Forelimb muscle (tissue), 1 donor: ENCODE measurements around the gene OLIG1. TPM values are rescaled to one million over a fixed set of nuclear protein-coding genes. Genes with fewer than 3 reads are reported as not detected.

Experiments
- DNase-seq: peaks from one replicate; pipeline ENCODE4 v3.0.0-alpha.2; 2013; ENCODE audit warnings: low read depth
- polyA plus RNA-seq: library from polyadenylated mRNA; unstranded; fragments of 120-200 nt; gene quantifications from one replicate; pipeline ENCODE4 v1.2.1, GENCODE V29; 2013; ENCODE audit not compliant: insufficient read length

Gene OLIG1
- polyA plus RNA-seq, result 0.38 TPM

- no peak for DNase-seq
Observed at GRCh38 chr21:33069994-33070743, at the start of gene OLIG1. TSS of gene OLIG1 (plus strand) at chr21:33070141. CDS start at chr21:33070247, 106 bp downstream.

GRCh38 chr21:33020558-33021100 is 49.3 kb upstream of the OLIG1 start:
- no peak for DNase-seq

GRCh38 chr21:33021150-33021549 is 48.8 kb upstream of the OLIG1 start:
- DNase-seq, result no peak

DNA sequence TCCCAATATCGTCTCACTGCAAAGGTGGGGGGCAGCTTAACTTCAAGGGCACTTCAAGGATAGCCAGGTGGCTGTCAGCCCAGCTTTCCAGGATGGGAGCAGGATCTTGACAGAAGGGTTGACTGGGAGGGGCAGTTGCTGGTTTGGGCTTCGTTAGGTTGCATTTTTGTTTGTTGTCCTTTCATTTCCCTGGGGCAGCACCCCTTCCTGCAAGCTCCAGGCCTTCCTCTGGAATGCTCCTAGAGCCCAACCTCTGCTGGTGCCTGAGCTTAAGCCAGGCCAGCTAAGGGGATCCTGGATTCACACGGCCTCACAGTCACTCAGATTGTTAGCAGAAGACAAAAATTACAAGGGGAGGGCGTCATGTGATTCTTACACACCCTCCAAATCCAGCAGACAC is 48.3 kb upstream of the OLIG1 start:
- DNase-seq, result no peak

- DNase-seq, result no peak
Observed at GRCh38 chr21:33022489-33022827, 47.5 kb upstream of the OLIG1 start.

- no peak for DNase-seq
Observed at GRCh38 chr21:33022828-33023573, 46.9 kb upstream of the OLIG1 start.

- DNase-seq, result no peak
Observed at GRCh38 chr21:33023574-33024200, 46.3 kb upstream of the OLIG1 start.

- no peak for DNase-seq
Observed at GRCh38 chr21:33024201-33025103, 45.5 kb upstream of the OLIG1 start.

DNA sequence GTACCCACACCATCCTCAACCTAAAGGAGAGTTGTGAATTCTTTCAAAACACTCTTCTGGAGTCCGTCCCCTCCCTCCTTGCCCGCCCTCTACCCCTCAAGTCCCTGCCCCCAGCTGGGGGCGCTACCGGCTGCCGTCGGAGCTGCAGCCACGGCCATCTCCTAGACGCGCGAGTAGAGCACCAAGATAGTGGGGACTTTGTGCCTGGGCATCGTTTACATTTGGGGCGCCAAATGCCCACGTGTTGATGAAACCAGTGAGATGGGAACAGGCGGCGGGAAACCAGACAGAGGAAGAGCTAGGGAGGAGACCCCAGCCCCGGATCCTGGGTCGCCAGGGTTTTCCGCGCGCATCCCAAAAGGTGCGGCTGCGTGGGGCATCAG is 44.8 kb upstream of the OLIG1 start:
- no peak for DNase-seq

DNA sequence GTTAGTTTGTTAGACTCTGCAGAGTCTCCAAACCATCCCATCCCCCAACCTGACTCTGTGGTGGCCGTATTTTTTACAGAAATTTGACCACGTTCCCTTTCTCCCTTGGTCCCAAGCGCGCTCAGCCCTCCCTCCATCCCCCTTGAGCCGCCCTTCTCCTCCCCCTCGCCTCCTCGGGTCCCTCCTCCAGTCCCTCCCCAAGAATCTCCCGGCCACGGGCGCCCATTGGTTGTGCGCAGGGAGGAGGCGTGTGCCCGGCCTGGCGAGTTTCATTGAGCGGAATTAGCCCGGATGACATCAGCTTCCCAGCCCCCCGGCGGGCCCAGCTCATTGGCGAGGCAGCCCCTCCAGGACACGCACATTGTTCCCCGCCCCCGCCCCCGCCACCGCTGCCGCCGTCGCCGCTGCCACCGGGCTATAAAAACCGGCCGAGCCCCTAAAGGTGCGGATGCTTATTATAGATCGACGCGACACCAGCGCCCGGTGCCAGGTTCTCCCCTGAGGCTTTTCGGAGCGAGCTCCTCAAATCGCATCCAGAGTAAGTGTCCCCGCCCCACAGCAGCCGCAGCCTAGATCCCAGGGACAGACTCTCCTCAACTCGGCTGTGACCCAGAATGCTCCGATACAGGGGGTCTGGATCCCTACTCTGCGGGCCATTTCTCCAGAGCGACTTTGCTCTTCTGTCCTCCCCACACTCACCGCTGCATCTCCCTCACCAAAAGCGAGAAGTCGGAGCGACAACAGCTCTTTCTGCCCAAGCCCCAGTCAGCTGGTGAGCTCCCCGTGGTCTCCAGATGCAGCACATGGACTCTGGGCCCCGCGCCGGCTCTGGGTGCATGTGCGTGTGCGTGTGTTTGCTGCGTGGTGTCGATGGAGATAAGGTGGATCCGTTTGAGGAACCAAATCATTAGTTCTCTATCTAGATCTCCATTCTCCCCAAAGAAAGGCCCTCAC is 44.2 kb upstream of the OLIG1 start, which contains the start of gene OLIG2:
Gene OLIG2, plus strand, starts transcription at position 447 of the 954 bp plus-strand sequence. CDS start 928 bp downstream, outside the sequence.
- DNase-seq, result no peak

DNA sequence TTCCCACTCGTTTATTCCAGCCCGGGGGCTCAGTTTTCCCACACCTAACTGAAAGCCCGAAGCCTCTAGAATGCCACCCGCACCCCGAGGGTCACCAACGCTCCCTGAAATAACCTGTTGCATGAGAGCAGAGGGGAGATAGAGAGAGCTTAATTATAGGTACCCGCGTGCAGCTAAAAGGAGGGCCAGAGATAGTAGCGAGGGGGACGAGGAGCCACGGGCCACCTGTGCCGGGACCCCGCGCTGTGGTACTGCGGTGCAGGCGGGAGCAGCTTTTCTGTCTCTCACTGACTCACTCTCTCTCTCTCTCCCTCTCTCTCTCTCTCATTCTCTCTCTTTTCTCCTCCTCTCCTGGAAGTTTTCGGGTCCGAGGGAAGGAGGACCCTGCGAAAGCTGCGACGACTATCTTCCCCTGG is 43.5 kb upstream of the OLIG1 start:
- no peak for DNase-seq

GRCh38 chr21:33026878-33027400 is 43.0 kb upstream of the OLIG1 start:
- no peak for DNase-seq

DNA sequence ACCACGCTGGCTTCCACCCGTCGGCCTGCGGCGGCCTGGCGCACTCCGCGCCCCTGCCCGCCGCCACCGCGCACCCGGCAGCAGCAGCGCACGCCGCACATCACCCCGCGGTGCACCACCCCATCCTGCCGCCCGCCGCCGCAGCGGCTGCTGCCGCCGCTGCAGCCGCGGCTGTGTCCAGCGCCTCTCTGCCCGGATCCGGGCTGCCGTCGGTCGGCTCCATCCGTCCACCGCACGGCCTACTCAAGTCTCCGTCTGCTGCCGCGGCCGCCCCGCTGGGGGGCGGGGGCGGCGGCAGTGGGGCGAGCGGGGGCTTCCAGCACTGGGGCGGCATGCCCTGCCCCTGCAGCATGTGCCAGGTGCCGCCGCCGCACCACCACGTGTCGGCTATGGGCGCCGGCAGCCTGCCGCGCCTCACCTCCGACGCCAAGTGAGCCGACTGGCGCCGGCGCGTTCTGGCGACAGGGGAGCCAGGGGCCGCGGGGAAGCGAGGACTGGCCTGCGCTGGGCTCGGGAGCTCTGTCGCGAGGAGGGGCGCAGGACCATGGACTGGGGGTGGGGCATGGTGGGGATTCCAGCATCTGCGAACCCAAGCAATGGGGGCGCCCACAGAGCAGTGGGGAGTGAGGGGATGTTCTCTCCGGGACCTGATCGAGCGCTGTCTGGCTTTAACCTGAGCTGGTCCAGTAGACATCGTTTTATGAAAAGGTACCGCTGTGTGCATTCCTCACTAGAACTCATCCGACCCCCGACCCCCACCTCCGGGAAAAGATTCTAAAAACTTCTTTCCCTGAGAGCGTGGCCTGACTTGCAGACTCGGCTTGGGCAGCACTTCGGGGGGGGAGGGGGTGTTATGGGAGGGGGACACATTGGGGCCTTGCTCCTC is 42.3 kb upstream of the OLIG1 start:
- DNase-seq, result no peak

- DNase-seq, result no peak
Observed at GRCh38 chr21:33028287-33028670, 41.7 kb upstream of the OLIG1 start.

- DNase-seq, result no peak
Observed at GRCh38 chr21:33028773-33029384, 41.1 kb upstream of the OLIG1 start.

DNA sequence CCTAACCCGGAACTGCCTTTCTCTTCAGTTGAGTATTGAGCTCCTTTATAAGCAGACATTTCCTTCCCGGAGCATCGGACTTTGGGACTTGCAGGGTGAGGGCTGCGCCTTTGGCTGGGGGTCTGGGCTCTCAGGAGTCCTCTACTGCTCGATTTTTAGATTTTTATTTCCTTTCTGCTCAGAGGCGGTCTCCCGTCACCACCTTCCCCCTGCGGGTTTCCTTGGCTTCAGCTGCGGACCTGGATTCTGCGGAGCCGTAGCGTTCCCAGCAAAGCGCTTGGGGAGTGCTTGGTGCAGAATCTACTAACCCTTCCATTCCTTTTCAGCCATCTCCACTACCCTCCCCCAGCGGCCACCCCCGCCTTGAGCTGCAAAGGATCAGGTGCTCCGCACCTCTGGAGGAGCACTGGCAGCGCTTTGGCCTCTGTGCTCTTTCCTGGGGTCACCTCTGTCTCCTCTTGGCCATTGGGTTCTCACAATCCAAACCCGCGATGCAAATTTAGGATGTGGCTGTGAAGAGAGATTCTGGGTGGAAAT is 40.5 kb upstream of the OLIG1 start:
- no peak for DNase-seq

DNA sequence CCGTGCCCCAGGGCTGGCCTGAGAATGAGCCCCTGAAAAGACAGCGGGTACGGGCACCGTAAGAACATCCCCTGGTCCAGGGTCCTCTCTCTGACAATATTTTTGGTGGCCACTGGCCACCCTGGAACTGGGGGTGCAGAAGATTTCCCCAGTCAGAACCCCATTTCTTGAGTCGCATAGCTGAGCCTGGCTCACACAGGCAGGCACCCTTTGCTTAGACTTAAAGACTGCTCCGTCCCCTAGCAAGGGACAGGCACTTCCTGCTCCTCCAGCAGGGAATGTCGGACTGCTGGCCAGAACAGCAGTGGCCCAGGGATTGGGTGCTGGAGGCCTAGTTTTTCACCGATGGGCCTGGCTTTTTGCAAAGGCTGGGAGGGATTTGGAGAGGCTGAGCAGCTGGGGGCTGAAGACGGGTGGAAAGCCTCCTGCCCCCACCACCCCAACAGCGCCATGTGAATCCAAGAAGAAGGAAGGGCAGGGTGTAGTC is 39.9 kb upstream of the OLIG1 start:
- DNase-seq, result no peak

GRCh38 chr21:33030633-33031032 is 39.3 kb upstream of the OLIG1 start:
- no peak for DNase-seq
